ENCODE measurements around the gene HOXB2.

The HOXB2 gene

DNA sequence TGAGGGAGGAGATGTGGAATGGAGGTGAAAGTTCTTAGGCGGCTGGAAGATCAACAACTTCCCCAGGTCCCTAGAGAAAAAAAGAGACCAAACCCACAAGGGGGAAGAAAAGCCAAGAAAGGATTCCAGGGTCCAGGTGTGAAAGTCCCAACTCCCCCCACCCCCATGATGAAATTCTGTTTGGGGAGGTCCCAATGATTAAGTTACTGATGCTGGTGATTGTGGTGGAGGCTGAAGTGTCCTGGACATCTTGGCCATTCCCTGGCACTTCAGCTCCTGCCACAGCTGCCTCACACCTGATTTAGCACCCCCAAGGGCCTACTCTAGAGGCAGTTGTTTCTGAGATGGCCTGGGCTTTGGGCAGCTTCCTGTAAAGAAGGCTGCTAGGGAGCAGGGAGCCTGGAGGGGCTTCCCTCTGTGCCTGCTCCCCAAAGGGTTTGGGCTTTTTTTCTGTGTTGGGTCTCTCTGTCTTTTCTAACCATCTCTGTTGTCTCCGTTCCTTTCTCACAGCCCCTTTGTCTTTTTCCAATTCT, 20.2 kb upstream of the HOXB2 start:
- no peak for DNase-seq

DNA sequence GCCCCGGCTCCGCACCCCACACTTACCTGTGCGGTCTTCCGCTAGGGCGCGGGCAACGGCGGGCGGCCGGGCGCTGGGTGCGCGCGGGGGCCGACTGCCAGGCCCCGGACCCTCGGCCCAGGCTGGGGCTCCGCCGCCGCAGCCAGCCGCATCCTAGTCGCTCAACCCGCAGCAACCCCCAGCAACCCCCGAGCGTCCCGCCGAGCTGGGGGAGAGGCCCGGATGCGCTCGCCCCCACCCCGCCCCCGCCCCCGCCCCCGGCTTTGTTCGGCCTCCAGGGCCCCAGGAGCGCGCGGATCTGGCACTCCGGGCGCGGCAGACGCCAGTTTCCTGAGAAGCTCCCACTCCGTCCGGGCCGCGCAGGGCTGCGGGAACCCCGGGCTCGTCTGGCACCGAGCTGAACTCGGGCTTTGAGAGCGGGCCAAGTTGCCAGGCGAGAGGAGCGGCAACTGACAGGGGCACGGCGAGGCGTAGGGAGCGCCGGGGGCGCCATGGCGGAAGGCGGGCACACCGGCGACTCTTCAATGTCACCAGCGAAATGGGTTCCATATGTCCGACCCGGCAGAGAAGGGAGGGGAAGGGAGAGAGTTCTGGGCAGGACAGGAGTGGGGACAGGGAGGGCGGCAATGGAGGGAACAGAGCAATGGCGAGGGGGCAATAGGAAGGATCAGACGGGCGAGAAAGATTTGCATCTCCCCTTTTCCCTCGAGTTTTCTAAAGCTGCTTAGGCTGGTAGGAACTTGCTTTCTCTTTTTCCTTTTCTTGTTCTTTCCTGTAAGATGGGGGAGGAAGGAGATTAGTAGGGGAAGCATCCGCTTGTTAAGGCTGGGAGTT, 19.5 kb upstream of the HOXB2 start:
- no peak for DNase-seq

DNA sequence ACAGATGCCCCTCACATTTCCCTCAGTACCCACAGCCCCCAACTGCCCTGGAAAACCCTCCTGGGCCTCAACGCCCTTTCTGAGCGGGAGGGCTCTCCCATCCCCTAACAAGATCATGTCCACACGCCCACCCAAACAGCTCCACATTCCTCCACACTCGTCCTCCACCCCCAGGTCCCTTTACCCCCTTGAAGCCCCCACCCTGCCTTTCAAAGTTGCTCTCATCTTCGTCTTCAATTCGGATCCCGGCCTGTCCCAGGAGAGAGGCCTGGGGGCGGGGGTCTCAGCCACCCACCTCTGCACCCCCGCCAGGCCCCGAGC, 18.9 kb upstream of the HOXB2 start:
- no peak for DNase-seq

- DNase-seq, result no peak
Measured at GRCh38 chr17:48563385-48563838, 18.5 kb upstream of the HOXB2 start.

GRCh38 chr17:48562934-48563333, 18.0 kb upstream of the HOXB2 start:
- no peak for DNase-seq

GRCh38 chr17:48561884-48562810, 17.2 kb upstream of the HOXB2 start:
- DNase-seq, result no peak

DNA sequence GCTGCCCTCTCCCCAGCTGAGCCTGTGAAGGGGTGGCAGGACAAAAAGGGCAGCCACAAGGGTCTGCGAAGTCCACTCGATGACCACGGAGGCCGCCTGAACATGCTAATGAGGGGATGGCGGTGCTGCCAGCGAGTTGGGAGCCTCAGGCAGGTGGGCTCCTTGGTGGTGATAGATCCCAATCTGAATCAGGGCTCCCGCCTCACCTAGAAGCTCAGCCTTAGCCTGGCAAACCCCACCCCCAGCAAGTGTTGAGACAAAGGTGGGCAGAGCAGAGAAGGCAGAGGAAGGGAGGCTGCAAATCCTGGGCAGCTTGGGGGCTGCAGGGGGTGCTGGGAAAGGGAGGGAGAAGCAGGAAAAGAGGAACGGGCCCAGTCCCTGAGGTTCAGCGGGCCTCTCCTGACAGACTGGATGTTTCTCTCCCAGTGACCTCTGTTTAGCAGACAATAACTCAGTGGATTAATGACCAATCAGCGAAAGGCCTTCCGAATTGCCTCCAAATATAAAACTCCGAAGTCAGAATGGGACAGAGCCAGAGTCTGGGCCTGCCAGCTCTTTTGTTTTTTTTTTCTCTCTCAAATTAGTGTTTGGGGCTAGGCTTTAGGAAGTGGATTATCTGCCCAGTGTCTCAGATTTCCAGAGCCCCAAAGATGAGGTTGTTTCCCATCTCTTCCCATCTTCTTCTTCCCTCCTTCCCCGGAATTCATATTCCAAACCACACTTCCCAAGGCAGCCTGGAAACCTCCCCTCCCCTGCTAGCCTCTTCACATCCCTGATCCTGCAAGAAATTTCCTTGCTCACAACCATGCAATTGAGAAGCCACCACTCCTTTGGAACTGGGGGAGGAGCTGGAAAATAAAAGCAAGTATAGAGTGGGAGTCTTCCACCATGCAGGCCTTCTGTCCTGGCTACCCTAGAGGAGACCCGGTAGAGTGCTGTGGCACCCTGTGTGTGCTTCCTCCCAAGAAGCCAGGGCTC, 15.2 kb upstream of the HOXB2 start:
- DNase-seq, result no peak

DNA sequence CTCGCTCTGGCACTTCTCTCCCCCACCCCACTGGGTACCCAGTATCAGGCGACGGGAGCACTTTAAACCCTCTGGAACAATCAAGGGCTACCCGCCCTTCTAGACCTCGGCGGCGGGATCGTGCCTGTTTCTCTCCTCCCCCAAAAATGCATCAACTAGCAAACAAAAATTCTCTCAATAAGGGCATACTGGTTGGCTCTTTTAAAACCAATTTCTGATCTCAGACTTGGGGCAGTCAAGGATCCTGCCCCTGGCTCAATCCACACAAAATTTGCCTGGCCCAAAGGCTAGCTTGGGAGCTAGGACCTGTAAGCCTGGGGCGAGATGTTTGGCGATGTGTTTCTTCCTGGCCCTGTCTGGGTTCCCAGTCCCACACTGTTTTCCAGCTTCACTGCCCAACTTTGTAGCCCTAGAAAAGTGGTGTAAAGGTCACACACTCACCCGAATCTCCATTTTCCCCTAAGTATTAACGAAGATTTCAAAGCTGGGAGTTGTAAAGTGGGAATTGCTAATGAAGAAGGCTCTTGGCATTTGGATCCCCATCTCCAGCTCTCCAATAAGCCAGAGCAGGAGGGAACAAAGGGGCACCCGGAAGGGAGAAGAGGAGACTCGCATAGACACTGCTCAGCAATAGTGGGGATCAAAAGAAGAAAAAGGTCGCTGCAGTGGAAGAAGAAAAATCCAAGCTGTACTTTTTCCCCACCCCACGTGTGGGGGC, 14.4 kb upstream of the HOXB2 start:
- DNase-seq, result no peak

DNA sequence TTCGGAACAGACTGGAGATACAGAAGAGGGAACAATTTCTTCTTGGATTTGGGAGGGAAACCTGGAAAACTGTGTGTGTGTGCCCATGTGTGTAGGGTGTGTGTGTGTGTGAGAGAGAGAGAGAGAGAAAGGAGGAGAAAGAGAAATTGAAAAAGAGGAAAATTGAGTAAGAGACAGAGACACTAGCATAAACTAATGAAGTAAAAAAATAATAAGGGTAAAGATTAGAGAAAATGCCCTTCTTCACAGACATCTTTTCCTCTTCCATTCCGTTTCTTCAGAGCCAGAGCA, 13.9 kb upstream of the HOXB2 start:
- no peak for DNase-seq

- no peak for DNase-seq
Measured at GRCh38 chr17:48558057-48558830, 13.3 kb upstream of the HOXB2 start.

DNA sequence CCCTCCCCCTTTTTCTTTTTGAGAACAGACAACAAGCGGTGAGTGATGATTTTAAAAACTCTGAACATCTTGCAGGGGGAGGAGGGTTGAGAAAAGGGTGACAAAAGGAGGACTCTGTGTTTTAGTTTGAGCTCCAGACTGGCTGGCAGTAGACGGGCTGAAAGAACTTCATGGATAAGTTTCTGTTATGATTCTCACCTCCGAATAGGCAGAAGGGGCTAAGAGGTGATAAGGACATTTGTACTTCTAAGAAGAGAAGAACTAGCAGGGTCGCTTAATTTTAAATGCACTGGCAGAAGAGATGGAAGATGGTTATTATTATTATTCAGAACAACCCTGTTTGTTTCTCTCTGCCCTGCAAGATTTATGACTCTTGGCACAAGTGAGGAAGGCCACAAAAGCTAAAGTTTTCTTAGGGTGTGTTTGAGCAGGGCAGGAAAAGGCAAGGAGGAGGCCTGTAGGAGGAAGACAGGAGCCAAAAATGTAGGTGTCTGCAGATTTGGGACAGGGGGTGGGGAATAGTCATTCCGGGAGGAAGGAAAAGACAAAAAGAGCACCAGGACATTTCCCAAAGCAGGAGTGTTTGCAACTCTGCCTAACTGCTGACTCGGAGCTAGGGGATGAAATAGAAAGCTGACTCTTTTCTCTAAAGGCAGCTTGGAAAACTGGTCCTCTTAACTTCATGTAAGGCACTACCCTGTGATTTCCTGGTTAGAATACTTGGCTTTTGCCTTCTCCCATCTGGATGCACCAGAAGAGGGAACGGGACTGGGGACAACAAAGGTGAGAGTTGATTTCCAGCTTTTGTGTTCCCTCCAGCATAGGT, 11.9 kb upstream of the HOXB2 start:
- no peak for DNase-seq

- no peak for DNase-seq
Measured at GRCh38 chr17:48556229-48556575, 11.3 kb upstream of the HOXB2 start.

GRCh38 chr17:48555258-48556228, 10.6 kb upstream of the HOXB2 start:
- DNase-seq, result peak; percentile 54

DNA sequence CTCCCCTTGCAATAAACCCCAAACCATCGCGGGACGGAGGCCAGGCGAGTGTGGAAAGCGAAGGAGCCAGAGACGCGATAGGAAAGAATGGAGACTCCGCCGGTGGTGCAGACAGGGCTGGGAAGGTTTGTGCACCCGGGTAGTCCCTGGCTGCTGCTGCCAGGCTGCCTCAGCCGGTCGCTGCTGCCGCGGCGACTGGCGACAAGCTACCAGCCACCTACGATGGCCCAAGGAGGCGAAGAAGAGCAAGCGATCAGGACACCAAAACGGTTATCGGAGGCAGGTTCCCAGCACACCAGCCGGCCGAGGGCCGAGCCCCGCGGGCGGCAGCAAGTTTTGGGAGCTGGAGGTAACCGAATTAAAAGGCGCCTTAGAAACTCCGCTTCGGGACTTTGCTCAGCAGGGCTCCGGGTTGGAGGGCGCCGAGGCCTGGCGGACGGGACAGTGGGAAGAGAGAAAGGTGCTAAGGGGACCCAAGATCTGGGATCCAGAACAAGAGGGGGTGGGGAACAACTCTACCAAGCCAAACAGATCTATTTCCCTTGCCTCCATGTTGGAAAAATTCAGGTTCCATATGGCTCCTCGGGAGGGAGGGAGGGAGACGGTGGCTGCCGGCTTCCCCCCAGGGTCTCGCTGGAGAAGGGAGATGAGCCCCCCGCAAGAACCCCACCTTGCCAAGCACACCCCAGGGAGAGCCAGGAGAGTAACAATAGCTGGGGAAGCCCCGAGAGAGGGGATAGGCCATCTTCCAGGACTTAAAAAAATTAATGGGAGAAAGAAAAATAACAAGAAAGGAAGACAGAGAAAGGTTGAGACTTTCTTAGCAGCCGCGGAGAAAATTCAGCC, 9.7 kb upstream of the HOXB2 start:
- no peak for DNase-seq

DNA sequence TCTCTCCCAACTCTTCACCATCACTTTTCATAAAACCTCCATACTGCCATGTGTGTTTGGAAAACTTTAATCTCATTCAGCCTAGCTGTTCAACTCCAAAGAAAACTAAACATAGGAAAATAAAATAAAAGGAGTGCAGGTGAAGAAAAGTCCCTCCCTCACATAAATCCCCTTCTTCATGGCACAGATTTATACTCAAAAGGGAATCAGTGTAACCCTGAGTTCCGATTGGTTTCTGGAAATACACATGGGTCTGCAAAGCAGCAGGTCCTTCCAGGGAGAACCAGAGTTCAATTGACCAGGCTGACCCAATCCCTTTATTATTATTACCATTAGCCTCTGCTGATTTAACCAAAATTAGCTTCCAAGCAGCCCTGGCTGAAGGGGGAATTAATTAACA, 8.9 kb upstream of the HOXB2 start:
- DNase-seq, result no peak

DNA sequence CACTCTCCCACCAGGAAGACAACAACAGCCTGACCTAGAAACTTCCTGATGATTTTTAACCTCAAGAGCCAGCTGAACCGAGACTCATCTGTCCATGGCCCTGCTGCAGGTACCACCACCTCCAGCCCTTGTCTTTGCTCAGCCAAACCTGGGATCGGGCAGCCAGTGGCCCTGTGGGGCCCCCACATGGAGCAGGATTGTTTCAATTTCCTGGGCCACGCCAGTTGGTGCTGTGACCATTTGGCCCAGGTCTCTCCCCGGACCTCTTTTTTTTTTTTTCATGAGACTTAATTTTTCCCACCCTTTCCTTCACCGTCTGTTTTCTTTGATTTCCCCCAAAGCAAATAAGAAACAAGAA, 8.3 kb upstream of the HOXB2 start:
- DNase-seq, result no peak

- peak; percentile 30 for DNase-seq
Measured at GRCh38 chr17:48552466-48553189, 7.7 kb upstream of the HOXB2 start.

All from DMS153 (cell line).